NCI-H2107 (cell line): ENCODE data around the gene HOGA1.
"Not testable (repeated sequence)": the region's sequence is repeated elsewhere in the genome, so short reads cannot be mapped to it uniquely, and the experiment has no call there.

ENCODE experiments used
- DNase-seq: peaks from one replicate; lab custom pipeline; 2025; lab: John Stamatoyannopoulos, UW

HOGA1 gene

GRCh38 chr10:97555541-97555940, 28.6 kb upstream of the HOGA1 start:
- not testable (repeated sequence) for DNase-seq

- DNase-seq, result not testable (repeated sequence)
These were observed 23.3 kb upstream of the HOGA1 start for GRCh38 chr10:97560731-97561381.

GRCh38 chr10:97561386-97562077, 22.7 kb upstream of the HOGA1 start:
- DNase-seq, result not testable (repeated sequence)

GRCh38 chr10:97562329-97562728, 21.9 kb upstream of the HOGA1 start:
- DNase-seq, result not testable (repeated sequence)

- no peak for DNase-seq
These were observed 20.9 kb upstream of the HOGA1 start for GRCh38 chr10:97563337-97563736.

GRCh38 chr10:97564776-97565175, 19.4 kb upstream of the HOGA1 start:
- no peak for DNase-seq

GRCh38 chr10:97566336-97566996, 17.7 kb upstream of the HOGA1 start:
- no peak for DNase-seq

- DNase-seq, result no peak
These were observed 16.3 kb upstream of the HOGA1 start for GRCh38 chr10:97567891-97568290.

- DNase-seq, result no peak
These were observed 13.9 kb upstream of the HOGA1 start for GRCh38 chr10:97570146-97570788.

GRCh38 chr10:97570789-97571471, 13.3 kb upstream of the HOGA1 start:
- DNase-seq, result no peak

- DNase-seq, result no peak
These were observed 12.6 kb upstream of the HOGA1 start for GRCh38 chr10:97571622-97572021.

- DNase-seq, result no peak
These were observed 11.8 kb upstream of the HOGA1 start, which contains the start of gene ANKRD2 for GRCh38 chr10:97572214-97572989. Gene ANKRD2, plus strand, starts transcription at chr10:97572779. Its CDS starts 10 bp downstream, at chr10:97572789.

- DNase-seq, result no peak
These were observed 11.2 kb upstream of the HOGA1 start for GRCh38 chr10:97573021-97573420.

- DNase-seq, result no peak
These were observed 10.5 kb upstream of the HOGA1 start for GRCh38 chr10:97573672-97574071.

GRCh38 chr10:97574374-97575126, 9.6 kb upstream of the HOGA1 start:
- peak; percentile 52 for DNase-seq

- DNase-seq, result no peak
These were observed 9.0 kb upstream of the HOGA1 start for GRCh38 chr10:97575127-97575668.

GRCh38 chr10:97576487-97576886, 7.7 kb upstream of the HOGA1 start:
- not testable (repeated sequence) for DNase-seq

GRCh38 chr10:97577701-97578100, 6.5 kb upstream of the HOGA1 start:
- no peak for DNase-seq

GRCh38 chr10:97578171-97578844, 5.9 kb upstream of the HOGA1 start:
- no peak for DNase-seq
